Measurements from ENCODE around the gene MRPL20. TPM values are rescaled to one million over a fixed set of nuclear protein-coding genes. Genes with fewer than 3 reads are reported as not detected.

The MRPL20 gene
- polyA plus RNA-seq, 1 donor (not counting 4 experiments of a cell fraction or from before 2014, with no cell fraction given), result 133 TPM

GRCh38 chr1:1427820-1428148 is 20.7 kb upstream of the MRPL20 start:
- TF ChIP-seq EZH2 (IDR thresholded peaks at IDR 0.05; ENCODE audit: low read length) (no peak), CTCF (optimal IDR thresholded peaks at IDR 0.05 in 1 of 3, IDR thresholded peaks at IDR 0.05 in 1 of 3, conservative IDR thresholded peaks at IDR 0.05 in 1 of 3; ENCODE audit: extremely low read depth in 1 of 3, insufficient read depth in 2 of 3, low read length in 3 of 3) (no peak)
- Histone ChIP-seq H3K4me3 (ENCODE audit: control insufficient read depth in 2 of 3, extremely low read depth in 1 of 3, insufficient read depth in 2 of 3, low read depth in 1 of 3, low read length in 3 of 3) (peak overlapping the region in 1 of 3 experiments; percentile 48), H2AFZ (ENCODE audit: control insufficient read depth, low read length) (no peak overlapping the region), H3K27ac (ENCODE audit: control insufficient read depth, insufficient read depth, low read length) (no peak overlapping the region), H3K36me3 (ENCODE audit: control insufficient read depth in 2 of 2, extremely low read depth in 1 of 2, insufficient read depth in 2 of 2, low read length in 2 of 2) (no peaks in the 10 kb centered on the region), H3K4me1 (ENCODE audit: control insufficient read depth, extremely low read depth, insufficient read depth, low read length) (peaks cover 6% of the 10 kb centered on the region), H3K4me2 (ENCODE audit: control insufficient read depth, extremely low read depth, insufficient read depth, low read depth, low read length) (peak overlapping the region; percentile 27), H3K9ac (ENCODE audit: control insufficient read depth, extremely low read depth, insufficient read depth, low read length) (no peak overlapping the region), H4K20me1 (ENCODE audit: control insufficient read depth, extremely low read depth, insufficient read depth, low read length) (no peaks in the 10 kb centered on the region), H3K9me3 (ENCODE audit: control insufficient read depth, low read depth, low read length) (no peaks in the 10 kb centered on the region), H3K9me1 (ENCODE audit: control insufficient read depth, extremely low read depth, insufficient read depth, low read length) (no peaks in the 10 kb centered on the region), H3K79me2 (ENCODE audit: control insufficient read depth, insufficient read depth, low read length) (no peaks in the 10 kb centered on the region), H3K27me3 (ENCODE audit: control insufficient read depth, extremely low read depth, insufficient read depth, low read length) (no peaks in the 10 kb centered on the region)
- dilution Hi-C loops (cut with MboI; ENCODE audit: extremely low pct_ligation_motif_present, low sequenced_read_pairs), result no loop called here
- no peak for FAIRE-seq
- DNase-seq (ENCODE audit: low read depth, low spot score), result no peak

- Histone ChIP-seq H3K4me1 (ENCODE audit: control insufficient read depth, extremely low read depth, insufficient read depth, low read length) (peaks cover 12% of the 10 kb centered on the region), H3K4me2 (ENCODE audit: control insufficient read depth, extremely low read depth, insufficient read depth, low read depth, low read length) (peak overlapping the region; percentile 27), H3K79me2 (ENCODE audit: control insufficient read depth, insufficient read depth, low read length) (no peaks in the 10 kb centered on the region), H3K9ac (ENCODE audit: control insufficient read depth, extremely low read depth, insufficient read depth, low read length) (no peak overlapping the region), H2AFZ (ENCODE audit: control insufficient read depth, low read length) (no peak overlapping the region), H3K27me3 (ENCODE audit: control insufficient read depth, extremely low read depth, insufficient read depth, low read length) (no peaks in the 10 kb centered on the region), H3K27ac (ENCODE audit: control insufficient read depth, insufficient read depth, low read length) (no peak overlapping the region), H3K9me1 (ENCODE audit: control insufficient read depth, extremely low read depth, insufficient read depth, low read length) (no peaks in the 10 kb centered on the region), H4K20me1 (ENCODE audit: control insufficient read depth, extremely low read depth, insufficient read depth, low read length) (no peaks in the 10 kb centered on the region), H3K4me3 (ENCODE audit: control insufficient read depth in 2 of 3, extremely low read depth in 1 of 3, insufficient read depth in 2 of 3, low read depth in 1 of 3, low read length in 3 of 3) (peak overlapping the region in 1 of 3 experiments; percentile 48), H3K9me3 (ENCODE audit: control insufficient read depth, low read depth, low read length) (no peaks in the 10 kb centered on the region), H3K36me3 (ENCODE audit: control insufficient read depth in 2 of 2, extremely low read depth in 1 of 2, insufficient read depth in 2 of 2, low read length in 2 of 2) (no peaks in the 10 kb centered on the region)
- TF ChIP-seq EZH2 (IDR thresholded peaks at IDR 0.05; ENCODE audit: low read length) (no peak), CTCF (optimal IDR thresholded peaks at IDR 0.05 in 1 of 3, IDR thresholded peaks at IDR 0.05 in 1 of 3, conservative IDR thresholded peaks at IDR 0.05 in 1 of 3; ENCODE audit: extremely low read depth in 1 of 3, insufficient read depth in 2 of 3, low read length in 3 of 3) (no peak)
- dilution Hi-C loops (cut with MboI; ENCODE audit: extremely low pct_ligation_motif_present, low sequenced_read_pairs), result no loop called here
- no peak for FAIRE-seq
- DNase-seq (ENCODE audit: low read depth, low spot score), result no peak
These were observed 20.2 kb upstream of the MRPL20 start for GRCh38 chr1:1427106-1427819.

Data from keratinocyte (primary cell).